ENCODE data around the gene ASXL1. TPM values are rescaled to one million over a fixed set of nuclear protein-coding genes. Genes with fewer than 3 reads are reported as not detected.

Gene ASXL1
- total RNA-seq, 1 experiment from 2014 or later: 22.7 TPM

- Mint-ChIP-seq H3K9me3 (no peaks in the 10 kb centered on the region), H3K4me1 (no peaks in the 10 kb centered on the region), H3K27me3 (ENCODE audit: low read depth) (peaks cover 27% of the 10 kb centered on the region), H3K36me3 (no peaks in the 10 kb centered on the region), H3K27ac (no peak overlapping the region), H3K4me3 (no peak overlapping the region)
- TF ChIP-seq CTCF (IDR thresholded peaks at IDR 0.05) (no peak), ZNF263 (CRISPR knock-in tag; IDR thresholded peaks at IDR 0.05; ENCODE audit: low read depth) (no peak), CREM (CRISPR knock-in tag; IDR thresholded peaks at IDR 0.05) (no peak), ZNF232 (CRISPR knock-in tag; IDR thresholded peaks at IDR 0.05) (no peak), FOXK1 (CRISPR knock-in tag; IDR thresholded peaks at IDR 0.05) (no peak), OVOL2 (CRISPR knock-in tag; IDR thresholded peaks at IDR 0.05; ENCODE audit: borderline replicate concordance) (no peak), SMAD4 (CRISPR knock-in tag; IDR thresholded peaks at IDR 0.05) (no peak), FOXJ3 (CRISPR knock-in tag; IDR thresholded peaks at IDR 0.05; ENCODE audit: borderline replicate concordance) (no peak), GRHL2 (CRISPR knock-in tag; IDR thresholded peaks at IDR 0.05; ENCODE audit: insufficient replicate concordance, severe bottlenecking) (no peak), NR3C1 (CRISPR knock-in tag; conservative IDR thresholded peaks at IDR 0.05; ENCODE audit: low read depth) (no peak), HMGA2 (CRISPR knock-in tag; IDR thresholded peaks at IDR 0.05) (no peak), IRF1 (CRISPR knock-in tag; IDR thresholded peaks at IDR 0.05) (no peak), MYBL2 (CRISPR knock-in tag; IDR thresholded peaks at IDR 0.05) (no peak), ATF1 (CRISPR knock-in tag; IDR thresholded peaks at IDR 0.05) (no peak)
- ATAC-seq (no peak), DNase-seq (ENCODE audit: low spot score) (no peak)
- CTCF ChIA-PET: no interaction called here
- POLR2A ChIA-PET: no interaction called here
Observed at GRCh38 chr20:32350421-32350820, 7.7 kb upstream of the ASXL1 start.

GRCh38 chr20:32352121-32352720 is 5.9 kb upstream of the ASXL1 start:
- Mint-ChIP-seq H3K4me3 (no peak overlapping the region), H3K4me1 (peaks cover 2% of the 10 kb centered on the region), H3K27me3 (ENCODE audit: low read depth) (peaks cover 43% of the 10 kb centered on the region), H3K27ac (no peak overlapping the region), H3K9me3 (no peaks in the 10 kb centered on the region), H3K36me3 (no peaks in the 10 kb centered on the region)
- POLR2A ChIA-PET: no interaction called here
- no peak for ATAC-seq
- DNase-seq (ENCODE audit: low spot score): no peak
- no peak for TF ChIP-seq HMGXB4 (CRISPR knock-in tag; IDR thresholded peaks at IDR 0.05)
- TF ChIP-seq ATF1 (CRISPR knock-in tag; IDR thresholded peaks at IDR 0.05): no peak
- TF ChIP-seq IRF1 (CRISPR knock-in tag; IDR thresholded peaks at IDR 0.05): no peak
- TF ChIP-seq PREB (CRISPR knock-in tag; IDR thresholded peaks at IDR 0.05; ENCODE audit: borderline replicate concordance): no peak
- no peak for TF ChIP-seq ELF4 (CRISPR knock-in tag; IDR thresholded peaks at IDR 0.05; ENCODE audit: low read depth)
- TF ChIP-seq ZNF671 (CRISPR knock-in tag; IDR thresholded peaks at IDR 0.05): no peak
- TF ChIP-seq ZNF121 (CRISPR knock-in tag; IDR thresholded peaks at IDR 0.05): no peak
- no peak for TF ChIP-seq USF1 (CRISPR knock-in tag; IDR thresholded peaks at IDR 0.05)
- no peak for TF ChIP-seq ATF3 (CRISPR knock-in tag; conservative IDR thresholded peaks at IDR 0.05)
- no peak for TF ChIP-seq ZNF396 (CRISPR knock-in tag; IDR thresholded peaks at IDR 0.05; ENCODE audit: borderline replicate concordance)
- TF ChIP-seq SMAD3 (CRISPR knock-in tag; IDR thresholded peaks at IDR 0.05; ENCODE audit: borderline replicate concordance): no peak
- no peak for TF ChIP-seq GRHL2 (CRISPR knock-in tag; IDR thresholded peaks at IDR 0.05; ENCODE audit: insufficient replicate concordance, severe bottlenecking)
- no peak for TF ChIP-seq MYBL2 (CRISPR knock-in tag; IDR thresholded peaks at IDR 0.05)
- TF ChIP-seq ZNF425 (CRISPR knock-in tag; conservative IDR thresholded peaks at IDR 0.05): no peak
- CTCF ChIA-PET: no interaction called here
